ENCODE measurements around the gene RAB11FIP3.

GRCh38 chr16:534856-535445, 109.5 kb downstream of the RAB11FIP3 start:
- no peak for TF ChIP-seq CTCF (IDR thresholded peaks at IDR 0.05)
- TF ChIP-seq EP300 (IDR thresholded peaks at IDR 0.05) = no peak
- no peak for TF ChIP-seq POLR2A (IDR thresholded peaks at IDR 0.05)
